Measurements from ENCODE around the gene CDAN1.
"Not testable (repeated sequence)": the region's sequence is repeated elsewhere in the genome, so short reads cannot be mapped to it uniquely, and the experiment has no call there.

CDAN1 gene

DNA sequence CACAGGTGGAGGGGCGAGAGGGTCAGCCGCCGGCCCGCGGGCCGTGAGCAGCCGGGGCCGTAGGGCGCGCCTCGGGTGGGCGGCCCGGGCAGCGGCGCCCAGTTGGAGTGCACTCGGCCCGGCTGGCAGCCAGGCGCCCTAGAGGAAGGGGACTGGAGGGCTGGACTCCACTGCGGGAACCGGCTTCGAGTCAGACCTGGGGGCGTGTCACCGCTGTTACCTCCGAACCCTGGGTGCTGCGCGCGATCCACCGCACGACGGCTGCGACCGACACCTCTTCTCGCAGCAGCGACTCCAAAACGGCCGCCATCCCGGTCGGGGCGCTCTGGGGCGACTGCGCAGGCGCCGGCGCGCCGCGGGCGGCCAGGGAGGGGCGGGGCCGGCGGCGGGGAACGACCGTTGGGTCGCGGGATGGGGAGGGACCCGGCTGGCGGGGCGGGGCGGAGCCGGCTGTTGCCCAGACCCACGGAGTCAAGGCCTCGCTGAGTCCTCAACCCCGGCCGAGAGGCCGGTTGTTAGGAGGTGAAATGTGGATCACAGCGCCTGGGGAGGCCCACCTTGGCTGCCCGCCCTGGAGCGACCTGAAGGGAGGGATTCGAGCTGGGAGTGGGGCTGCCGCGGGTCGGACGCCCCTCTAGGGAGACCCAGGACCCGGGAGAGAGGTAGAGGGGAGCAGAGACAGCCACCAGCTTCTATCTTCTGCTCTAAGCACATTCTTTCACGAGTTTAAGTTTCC, at the start of gene CDAN1:
TSS of gene CDAN1 (minus strand) at position 336 of the 736 bp plus-strand sequence. CDS start at position 310, 26 bp downstream.
- peak; percentile 83 to 91 for DNase-seq (ENCODE audit: low read depth in 2 of 2)

DNA sequence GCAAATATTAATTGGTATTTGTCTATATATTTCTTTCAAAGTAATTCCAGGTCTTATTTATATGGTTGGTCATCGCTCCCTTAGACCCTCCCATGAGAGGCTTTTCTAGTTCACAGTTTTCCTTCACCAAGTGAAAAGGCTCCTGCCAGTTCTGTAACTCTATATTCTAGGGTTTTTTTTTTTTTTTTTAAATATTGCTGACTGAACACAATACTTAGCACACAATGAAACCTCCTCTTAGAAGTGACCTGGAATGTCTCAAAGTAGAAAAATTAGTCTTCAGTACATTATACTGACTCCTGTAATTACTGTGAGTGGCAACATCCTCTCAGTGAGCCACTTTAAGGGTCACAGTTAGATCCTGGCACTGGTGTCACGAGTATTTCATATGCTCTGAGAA, 48.6 kb upstream of the CDAN1 start:
- no peak for DNase-seq (ENCODE audit: low read depth in 2 of 2)

GRCh38 chr15:42784705-42785104, 47.8 kb upstream of the CDAN1 start:
- DNase-seq (ENCODE audit: low read depth in 2 of 2), result no peak

GRCh38 chr15:42782716-42783115, 45.8 kb upstream of the CDAN1 start:
- DNase-seq (ENCODE audit: low read depth in 2 of 2), result no peak

GRCh38 chr15:42775416-42775815, 38.5 kb upstream of the CDAN1 start:
- DNase-seq (ENCODE audit: low read depth in 2 of 2), result no peak

- no peak for DNase-seq (ENCODE audit: low read depth in 2 of 2)
Observed at GRCh38 chr15:42772901-42773300, 36.0 kb upstream of the CDAN1 start.

GRCh38 chr15:42772144-42772543, 35.2 kb upstream of the CDAN1 start:
- no peak for DNase-seq (ENCODE audit: low read depth in 2 of 2)

DNA sequence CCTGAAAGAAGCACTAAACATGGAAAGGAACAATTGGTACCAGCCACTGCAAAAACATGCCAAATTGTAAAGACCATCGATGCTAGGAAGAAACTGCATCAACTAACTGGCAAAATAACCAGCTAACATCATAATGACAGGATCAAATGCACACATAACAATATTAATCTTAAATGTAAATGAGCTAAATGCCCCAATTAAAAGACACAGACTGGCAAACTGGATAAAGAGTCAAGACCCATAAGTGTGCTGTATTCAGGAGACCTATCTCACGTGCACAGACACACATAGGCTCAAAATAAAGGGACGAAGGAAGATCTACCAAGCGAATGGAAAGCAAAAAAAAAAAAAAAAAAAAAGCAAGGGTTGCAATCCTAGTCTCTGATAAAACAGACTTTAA, 29.2 kb upstream of the CDAN1 start:
- DNase-seq (ENCODE audit: low read depth in 2 of 2), result not testable (repeated sequence)

GRCh38 chr15:42764154-42764731, 27.3 kb upstream of the CDAN1 start:
- DNase-seq (ENCODE audit: low read depth in 2 of 2), result not testable (repeated sequence)

GRCh38 chr15:42761813-42762212, 24.9 kb upstream of the CDAN1 start:
- not testable (repeated sequence) for DNase-seq (ENCODE audit: low read depth in 2 of 2)

- DNase-seq (ENCODE audit: low read depth in 2 of 2), result no peak
Observed at GRCh38 chr15:42760759-42761158, 23.8 kb upstream of the CDAN1 start.

GRCh38 chr15:42759093-42759492, 22.2 kb upstream of the CDAN1 start:
- no peak for DNase-seq (ENCODE audit: low read depth in 2 of 2)

DNA sequence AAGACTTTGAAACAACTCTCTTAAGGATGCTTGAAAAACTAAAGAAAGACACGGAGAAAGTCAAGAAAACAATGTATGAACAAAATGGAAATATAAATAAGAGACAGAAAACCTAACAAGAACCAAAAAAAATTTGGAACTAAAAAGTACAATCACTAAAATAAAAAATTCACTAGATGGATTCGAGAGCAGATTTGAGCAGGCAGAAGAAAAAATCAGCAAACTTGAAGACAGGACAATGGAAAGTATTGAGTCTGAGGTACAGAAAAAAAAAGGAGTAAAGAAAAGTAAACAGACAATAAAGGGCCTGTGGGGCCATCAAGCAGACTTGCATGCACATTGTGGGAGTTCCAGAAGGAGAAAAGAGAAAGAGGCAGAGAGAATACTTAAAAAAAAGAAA, 13.4 kb upstream of the CDAN1 start:
- no peak for DNase-seq (ENCODE audit: low read depth in 2 of 2)

DNA sequence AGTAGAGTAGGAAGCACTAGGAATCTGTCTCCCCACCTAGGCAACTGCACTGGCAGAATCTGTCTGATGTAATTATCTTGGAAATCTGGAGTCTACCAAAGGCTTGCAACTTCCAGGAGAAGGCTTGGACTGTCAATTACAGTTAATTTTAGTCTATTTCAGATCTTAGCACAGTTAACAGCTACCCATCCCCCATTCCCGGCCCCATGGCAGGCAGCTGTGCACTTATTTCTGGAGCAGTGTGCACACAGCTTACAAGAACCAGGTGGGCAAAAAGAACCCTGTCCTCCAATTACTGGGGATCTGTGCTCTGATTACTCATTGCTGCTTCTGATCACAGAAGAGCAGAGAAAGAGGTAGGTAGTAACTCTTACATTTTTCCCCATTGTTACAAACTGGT, 12.3 kb upstream of the CDAN1 start:
- no peak for DNase-seq (ENCODE audit: low read depth in 2 of 2)

- no peak for DNase-seq (ENCODE audit: low read depth in 2 of 2)
Observed at GRCh38 chr15:42744195-42744594, 7.3 kb upstream of the CDAN1 start.

DNA sequence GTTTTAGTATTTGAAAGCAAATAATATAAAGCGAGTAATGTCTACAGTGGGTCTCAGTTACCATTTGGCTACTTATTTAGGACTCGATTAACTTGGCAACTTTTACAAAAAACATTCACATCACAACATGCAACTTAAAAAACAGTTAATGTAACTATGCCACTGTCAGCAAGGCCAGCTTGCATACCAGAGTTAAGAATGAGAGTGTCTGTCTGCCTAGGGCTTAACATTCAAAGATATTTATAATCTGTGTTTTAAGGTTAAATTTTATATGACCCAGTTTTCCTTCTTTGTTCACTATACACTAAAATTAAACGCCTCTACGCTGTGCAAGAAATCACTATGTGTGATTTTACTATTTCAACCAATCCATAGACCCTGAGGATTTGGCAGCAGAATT, 5.2 kb upstream of the CDAN1 start:
- no peak for DNase-seq (ENCODE audit: low read depth in 2 of 2)

- no peak for DNase-seq (ENCODE audit: low read depth in 2 of 2)
Observed at GRCh38 chr15:42741710-42742109, 4.8 kb upstream of the CDAN1 start.

DNA sequence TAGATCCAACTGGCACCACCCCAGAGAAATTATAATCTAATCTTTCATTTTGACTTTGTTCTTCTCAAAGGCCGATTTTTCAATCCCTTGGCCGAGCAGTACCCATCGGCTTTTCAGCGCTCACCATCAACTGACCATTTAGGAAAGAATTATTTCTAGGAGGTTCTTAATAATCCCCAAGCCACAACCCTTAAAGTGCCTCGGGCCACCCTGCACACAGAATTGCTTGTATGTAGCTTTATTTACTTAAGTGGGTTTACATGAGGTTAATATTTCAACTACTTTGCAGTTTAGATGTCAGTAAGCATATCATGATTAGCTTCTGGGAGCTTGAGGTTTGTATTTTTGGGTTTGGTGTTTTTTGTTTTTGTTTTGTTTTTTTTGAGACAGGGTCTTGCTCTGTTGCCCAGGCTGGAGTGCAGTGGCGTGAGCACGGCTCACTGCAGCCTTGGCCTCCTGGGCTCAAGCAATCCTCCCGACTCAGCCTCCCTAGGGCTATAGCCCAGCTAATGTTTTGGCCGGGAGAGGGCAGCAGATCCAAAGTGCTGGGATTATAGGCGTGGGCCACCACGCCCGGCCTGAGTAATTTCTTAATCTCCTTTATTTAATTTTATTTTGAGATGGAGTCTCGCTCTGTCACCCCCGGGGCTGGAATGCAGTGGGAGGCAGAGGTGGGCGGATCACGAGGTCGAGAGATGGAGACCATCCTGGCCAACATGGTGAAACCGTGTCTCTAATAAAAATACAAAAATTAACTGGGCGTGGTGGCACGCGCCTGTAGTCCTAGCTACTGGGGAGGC, 801 bp upstream of the CDAN1 start:
- DNase-seq (ENCODE audit: low read depth in 2 of 2), result no peak

- no peak for DNase-seq (ENCODE audit: low read depth in 2 of 2)
Observed at GRCh38 chr15:42736178-42736792, 643 bp downstream of the CDAN1 start.

DNA sequence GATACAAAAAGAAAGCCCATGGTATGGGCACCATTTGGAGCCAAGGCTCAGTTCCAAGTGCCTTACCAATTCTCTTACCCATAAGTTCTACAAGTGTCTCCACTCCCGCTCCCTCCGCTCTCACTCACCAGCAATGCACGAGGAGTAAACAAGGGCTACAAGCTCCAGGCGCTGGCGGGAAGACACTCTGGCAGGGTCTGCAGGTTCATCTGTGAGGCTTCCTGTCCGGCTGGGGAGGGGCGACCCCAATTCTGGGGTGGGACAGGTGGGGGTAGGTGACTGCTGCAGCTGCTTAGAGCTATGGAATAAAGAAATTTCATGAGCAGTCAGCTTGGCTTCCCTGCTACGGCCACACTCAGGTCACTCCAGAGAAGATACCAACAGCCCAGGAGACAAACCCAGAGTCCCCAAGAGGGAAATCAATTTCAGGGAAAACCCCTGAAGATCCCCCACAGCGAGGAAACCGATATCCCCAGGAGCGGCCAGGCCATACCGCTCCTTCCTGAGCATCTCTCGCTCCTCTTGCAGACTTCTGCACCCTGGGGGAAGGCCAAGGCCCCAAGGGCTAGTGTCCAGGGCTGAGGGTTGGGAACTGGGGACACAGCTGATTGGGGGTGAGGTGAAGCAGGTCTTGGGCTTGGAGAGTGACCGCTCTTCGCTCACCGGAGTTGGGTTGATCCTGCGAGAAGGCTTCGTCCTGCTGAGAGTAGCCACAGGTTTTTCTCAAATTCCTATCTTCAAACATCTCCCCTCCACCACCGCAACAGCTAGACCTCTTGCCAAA, 1.4 kb downstream of the CDAN1 start:
- DNase-seq (ENCODE audit: low read depth in 2 of 2), result no peak

DNA sequence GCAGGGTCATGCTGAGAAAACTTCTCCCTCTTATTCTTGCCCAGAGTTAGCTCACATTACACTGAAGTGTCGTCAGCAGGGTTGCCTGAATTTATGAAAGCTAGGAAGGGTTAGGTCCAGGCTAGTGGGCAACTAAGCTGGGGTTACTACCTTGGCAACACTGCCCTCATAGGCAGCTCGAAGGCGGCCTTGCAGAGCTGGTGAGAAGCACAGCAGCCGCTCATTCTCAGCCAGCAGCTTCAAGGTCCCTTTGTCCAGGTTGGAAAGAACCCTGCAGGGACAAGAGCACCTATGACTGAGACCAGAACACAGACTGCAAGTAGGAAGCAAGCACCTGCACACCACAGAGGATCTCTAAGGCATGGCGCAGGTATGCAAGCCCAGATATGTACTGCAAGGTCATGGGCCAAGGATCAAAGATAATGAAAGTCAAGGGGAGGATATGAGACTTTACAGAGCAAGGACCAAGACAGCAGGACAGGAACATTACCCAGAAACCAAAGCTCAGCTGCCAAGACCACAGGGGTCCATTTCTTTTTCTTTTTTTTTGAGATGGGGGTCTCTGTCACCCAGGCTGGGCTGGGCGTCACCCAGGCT, 2.8 kb downstream of the CDAN1 start:
- no peak for DNase-seq (ENCODE audit: low read depth in 2 of 2)
